GM12878 (cell line): ENCODE data around the gene ZDHHC18.

Source experiments
- DPF2 ChIP-seq: fragments of 450-650 bp; IDR thresholded peaks from 2 replicates; pipeline ENCODE4 v1.6.1; 2017; ENCODE audit warnings: mild to moderate bottlenecking
- EZH2 ChIP-seq: IDR thresholded peaks from 2 replicates; pipeline ENCODE4 v1.6.1; 2012; ENCODE audit warnings: low read depth, mild to moderate bottlenecking, control low read depth, inconsistent platforms, low read length, borderline replicate concordance; ENCODE audit not compliant: control insufficient read depth
- NRF1 ChIP-seq: conservative IDR thresholded peaks from 2 replicates; pipeline ENCODE4 v1.6.1; 2011; ENCODE audit warnings: mild to moderate bottlenecking, low read depth, low read length, improper control_type of control experiment
- POLR2A ChIP-seq: IDR thresholded peaks from 2 replicates; pipeline ENCODE4 v1.6.1; 2011; ENCODE audit warnings: low read depth, mild to moderate bottlenecking, low read length
- POLR2AphosphoS5 ChIP-seq: IDR thresholded peaks from 2 replicates; pipeline ENCODE4 v1.6.1; 2011; ENCODE audit warnings: mild to moderate bottlenecking, low read length, inconsistent platforms
- SMC3 ChIP-seq: IDR thresholded peaks from 2 replicates; pipeline ENCODE4 v1.6.1; 2011; ENCODE audit warnings: low read length, improper control_type of control experiment, borderline replicate concordance
- SREBF2 ChIP-seq: IDR thresholded peaks from 2 replicates; pipeline ENCODE4 v1.6.1; 2012; ENCODE audit warnings: mild to moderate bottlenecking, low read length
- YY1 ChIP-seq: IDR thresholded peaks from 2 replicates; pipeline ENCODE4 v1.6.1; 2011; ENCODE audit warnings: low read depth, mild to moderate bottlenecking, low read length
- ZNF274 ChIP-seq: IDR thresholded peaks from one replicate; pipeline ENCODE4 v1.8.0; 2011; ENCODE audit not compliant: insufficient read length, insufficient read depth
- TF ChIP-seq, protein P1 (sequence below), 3 experiments: IDR thresholded peaks in 2 of 3; conservative IDR thresholded peaks in 1 of 3; 2 replicates each; pipeline ENCODE4 v1.5.1; 2011; ENCODE audit warnings: low read depth in 3 of 3, low read length in 3 of 3, mild to moderate bottlenecking in 3 of 3, control low read depth in 2 of 3, moderate library complexity in 2 of 3, inconsistent platforms in 1 of 3, mixed read lengths in 1 of 3; ENCODE audit not compliant: control insufficient read depth in 2 of 3, insufficient read depth in 1 of 3; ENCODE audit errors: extremely low read depth in 1 of 3
- TF ChIP-seq, protein P2 (sequence below): IDR thresholded peaks from 2 replicates; pipeline ENCODE4 v1.6.1; 2012; ENCODE audit warnings: low read depth, low read length, improper control_type of control experiment
- TF ChIP-seq, protein P3 (sequence below): fragments of 450-650 bp; IDR thresholded peaks from 2 replicates; pipeline ENCODE4 v1.6.1; 2018; ENCODE audit warnings: mild to moderate bottlenecking, low read depth, moderate library complexity; ENCODE audit not compliant: partially characterized antibody

DNA sequence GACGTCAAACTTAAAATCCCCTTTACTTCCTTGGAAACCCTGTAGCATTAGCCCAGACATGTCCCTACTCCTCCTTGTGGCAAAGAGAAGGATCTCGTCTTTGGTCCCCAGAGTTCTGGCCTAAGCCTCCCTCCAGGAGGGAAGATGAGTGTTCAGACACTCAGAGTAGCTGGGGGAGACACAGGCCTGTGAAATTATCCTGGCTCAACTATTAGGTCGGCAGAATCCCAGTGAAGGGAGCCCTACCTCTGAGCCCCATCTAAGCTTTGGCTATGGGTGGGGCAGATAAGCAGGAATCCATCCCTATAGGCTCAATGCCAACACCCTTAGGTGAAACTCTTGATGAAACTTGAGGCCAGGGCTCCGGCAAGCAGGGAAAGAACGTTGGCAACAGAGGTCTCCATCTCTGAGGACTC, 34.8 kb downstream of the ZDHHC18 start:
- no peak for TF ChIP-seq ZNF274
- TF ChIP-seq, protein P1, sequence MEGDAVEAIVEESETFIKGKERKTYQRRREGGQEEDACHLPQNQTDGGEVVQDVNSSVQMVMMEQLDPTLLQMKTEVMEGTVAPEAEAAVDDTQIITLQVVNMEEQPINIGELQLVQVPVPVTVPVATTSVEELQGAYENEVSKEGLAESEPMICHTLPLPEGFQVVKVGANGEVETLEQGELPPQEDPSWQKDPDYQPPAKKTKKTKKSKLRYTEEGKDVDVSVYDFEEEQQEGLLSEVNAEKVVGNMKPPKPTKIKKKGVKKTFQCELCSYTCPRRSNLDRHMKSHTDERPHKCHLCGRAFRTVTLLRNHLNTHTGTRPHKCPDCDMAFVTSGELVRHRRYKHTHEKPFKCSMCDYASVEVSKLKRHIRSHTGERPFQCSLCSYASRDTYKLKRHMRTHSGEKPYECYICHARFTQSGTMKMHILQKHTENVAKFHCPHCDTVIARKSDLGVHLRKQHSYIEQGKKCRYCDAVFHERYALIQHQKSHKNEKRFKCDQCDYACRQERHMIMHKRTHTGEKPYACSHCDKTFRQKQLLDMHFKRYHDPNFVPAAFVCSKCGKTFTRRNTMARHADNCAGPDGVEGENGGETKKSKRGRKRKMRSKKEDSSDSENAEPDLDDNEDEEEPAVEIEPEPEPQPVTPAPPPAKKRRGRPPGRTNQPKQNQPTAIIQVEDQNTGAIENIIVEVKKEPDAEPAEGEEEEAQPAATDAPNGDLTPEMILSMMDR (IDR thresholded peaks at IDR 0.05 in 2 of 3, conservative IDR thresholded peaks at IDR 0.05 in 1 of 3; ENCODE audit: control insufficient read depth in 2 of 3, extremely low read depth in 1 of 3, insufficient read depth in 1 of 3, low read depth in 3 of 3, low read length in 3 of 3), result no peak
- no peak for TF ChIP-seq DPF2
- no peak for TF ChIP-seq EZH2
- no peak for TF ChIP-seq POLR2A
- TF ChIP-seq SREBF2, result no peak
- no peak for TF ChIP-seq NRF1
- TF ChIP-seq YY1, result no peak
- TF ChIP-seq POLR2AphosphoS5, result no peak
- TF ChIP-seq, protein P2, sequence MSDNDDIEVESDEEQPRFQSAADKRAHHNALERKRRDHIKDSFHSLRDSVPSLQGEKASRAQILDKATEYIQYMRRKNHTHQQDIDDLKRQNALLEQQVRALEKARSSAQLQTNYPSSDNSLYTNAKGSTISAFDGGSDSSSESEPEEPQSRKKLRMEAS, result no peak
- TF ChIP-seq, protein P3, sequence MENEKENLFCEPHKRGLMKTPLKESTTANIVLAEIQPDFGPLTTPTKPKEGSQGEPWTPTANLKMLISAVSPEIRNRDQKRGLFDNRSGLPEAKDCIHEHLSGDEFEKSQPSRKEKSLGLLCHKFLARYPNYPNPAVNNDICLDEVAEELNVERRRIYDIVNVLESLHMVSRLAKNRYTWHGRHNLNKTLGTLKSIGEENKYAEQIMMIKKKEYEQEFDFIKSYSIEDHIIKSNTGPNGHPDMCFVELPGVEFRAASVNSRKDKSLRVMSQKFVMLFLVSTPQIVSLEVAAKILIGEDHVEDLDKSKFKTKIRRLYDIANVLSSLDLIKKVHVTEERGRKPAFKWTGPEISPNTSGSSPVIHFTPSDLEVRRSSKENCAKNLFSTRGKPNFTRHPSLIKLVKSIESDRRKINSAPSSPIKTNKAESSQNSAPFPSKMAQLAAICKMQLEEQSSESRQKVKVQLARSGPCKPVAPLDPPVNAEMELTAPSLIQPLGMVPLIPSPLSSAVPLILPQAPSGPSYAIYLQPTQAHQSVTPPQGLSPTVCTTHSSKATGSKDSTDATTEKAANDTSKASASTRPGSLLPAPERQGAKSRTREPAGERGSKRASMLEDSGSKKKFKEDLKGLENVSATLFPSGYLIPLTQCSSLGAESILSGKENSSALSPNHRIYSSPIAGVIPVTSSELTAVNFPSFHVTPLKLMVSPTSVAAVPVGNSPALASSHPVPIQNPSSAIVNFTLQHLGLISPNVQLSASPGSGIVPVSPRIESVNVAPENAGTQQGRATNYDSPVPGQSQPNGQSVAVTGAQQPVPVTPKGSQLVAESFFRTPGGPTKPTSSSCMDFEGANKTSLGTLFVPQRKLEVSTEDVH, result no peak
- no peak for TF ChIP-seq SMC3
